H1 (cell line): Measurements from ENCODE around the gene SPC25. TPM values are rescaled to one million over a fixed set of nuclear protein-coding genes. Genes with fewer than 3 reads are reported as not detected.

Experiments used
- CTCF ChIA-PET: fragments of 300-600 bp; sonication (Branson Sonifier 250); formaldehyde crosslinking; loops from one replicate; lab custom pipeline; 2021; ENCODE audit not compliant: partially characterized antibody; lab: Charles Lee
- POLR2A ChIA-PET: fragments of 300-600 bp; sonication (Branson Sonifier 250); formaldehyde crosslinking; loops from one replicate; lab custom pipeline; 2021; ENCODE audit warnings: inconsistent platforms; ENCODE audit not compliant: partially characterized antibody; lab: Charles Lee
- DNase-seq, 2 experiments: peaks; one replicate each; pipeline versions ENCODE4 v3.0.0 to v3.0.0-alpha.2; 2010 to 2022; ENCODE audit warnings: low spot score in 2 of 2, low read depth in 1 of 2, mixed read lengths in 1 of 2
- FAIRE-seq: peaks from 2 replicates; lab custom pipeline; 2011; peaks lifted over from hg19 to GRCh38; lab: Jason Lieb, UNC
- H2AFZ ChIP-seq: 2 replicates; pipeline ENCODE4 v1.8.1; 2012; ENCODE audit warnings: low read length, inconsistent platforms
- H2AK5ac ChIP-seq: 2 replicates; pipeline ENCODE4 v1.6.1; 2013; ENCODE audit warnings: low read depth, low read length
- H2BK120ac ChIP-seq: replicated peaks from 2 replicates; pipeline ENCODE3; 2013; ENCODE audit warnings: low read depth, low read length, inconsistent platforms
- H2BK12ac ChIP-seq: 2 replicates; pipeline ENCODE4 v1.6.1; 2013; ENCODE audit warnings: low read depth, low read length
- H2BK15ac ChIP-seq: 2 replicates; pipeline ENCODE4 v1.6.1; 2013; ENCODE audit warnings: low read length
- H2BK20ac ChIP-seq: 2 replicates; pipeline ENCODE4 v1.6.1; 2013; ENCODE audit warnings: low read length
- H2BK5ac ChIP-seq: 2 replicates; pipeline ENCODE4 v1.6.1; 2013; ENCODE audit warnings: low read depth, low read length
- H3K14ac ChIP-seq: 2 replicates; pipeline ENCODE4 v1.6.1; 2013; ENCODE audit warnings: inconsistent platforms; ENCODE audit not compliant: insufficient read length
- H3K18ac ChIP-seq: 2 replicates; pipeline ENCODE4 v1.6.1; 2013; ENCODE audit warnings: low read length; ENCODE audit errors: extremely low read depth
- H3K23ac ChIP-seq: 2 replicates; pipeline ENCODE4 v1.6.1; 2013; ENCODE audit warnings: inconsistent platforms; ENCODE audit not compliant: insufficient read length
- H3K23me2 ChIP-seq: 2 replicates; pipeline ENCODE4 v1.6.1; 2013; ENCODE audit warnings: low read depth, low read length
- H3K27ac ChIP-seq: 2 replicates; pipeline ENCODE4 v1.6.1; 2011; ENCODE audit warnings: low read depth, low read length, inconsistent platforms
- H3K27me3 ChIP-seq, 4 experiments: replicated peaks in 1 of 4; 1 replicate in 1 of 4; 2 replicates in 3 of 4; pipeline versions ENCODE4 v1.6.1 to v1.8.1; 2011 to 2013; ENCODE audit warnings: low read length in 3 of 4, mild to moderate bottlenecking in 3 of 4, inconsistent platforms in 2 of 4, mixed read lengths in 2 of 4, moderate library complexity in 1 of 4; ENCODE audit not compliant: control insufficient read depth in 3 of 4, insufficient read depth in 3 of 4; ENCODE audit errors: extremely low read depth in 1 of 4
- H3K36me3 ChIP-seq, 4 experiments: 2 replicates each; pipeline versions ENCODE4 v1.6.1 to v1.8.1; 2011 to 2013; ENCODE audit warnings: mild to moderate bottlenecking in 4 of 4, low read length in 3 of 4, moderate library complexity in 2 of 4, control low read depth in 1 of 4, inconsistent platforms in 1 of 4; ENCODE audit not compliant: insufficient read depth in 4 of 4, control insufficient read depth in 2 of 4
- H3K4ac ChIP-seq: replicated peaks from 2 replicates; pipeline ENCODE3; 2013; ENCODE audit warnings: low read length, low read depth, mixed read lengths, inconsistent platforms; ENCODE audit not compliant: insufficient read length
- H3K4me1 ChIP-seq, 4 experiments: replicated peaks in 1 of 4; 1 replicate in 1 of 4; 2 replicates in 3 of 4; pipeline versions ENCODE4 v1.6.1 to v1.8.1; 2011 to 2013; ENCODE audit warnings: low read length in 3 of 4, inconsistent platforms in 2 of 4, mixed read lengths in 1 of 4; ENCODE audit not compliant: insufficient read depth in 4 of 4, control insufficient read depth in 3 of 4
- H3K4me2 ChIP-seq, 2 experiments: 2 replicates each; pipeline versions ENCODE4 v1.6.1 to v1.8.1; 2011 to 2013; ENCODE audit warnings: low read depth in 2 of 2, low read length in 2 of 2, control low read depth in 1 of 2, inconsistent platforms in 1 of 2, mild to moderate bottlenecking in 1 of 2; ENCODE audit not compliant: insufficient read depth in 1 of 2
- H3K4me3 ChIP-seq, 4 experiments: fragments of 200-600, 300-600 bp in 1 of 4; sonication (generic), shearing (Covaris generic), sonication (Bioruptor Twin) in 1 of 4; 2 replicates each; pipeline versions ENCODE4 v1.5.1 to v1.8.1; 2011 to 2016; ENCODE audit warnings: low read length in 4 of 4, low read depth in 3 of 4, control low read depth in 2 of 4, inconsistent platforms in 2 of 4, mild to moderate bottlenecking in 2 of 4, mixed read lengths in 1 of 4, moderate library complexity in 1 of 4; ENCODE audit not compliant: insufficient read depth in 2 of 4; ENCODE audit errors: extremely low read depth in 1 of 4
- H3K56ac ChIP-seq: replicated peaks from 2 replicates; pipeline ENCODE3; 2013; ENCODE audit warnings: low read depth, mild to moderate bottlenecking, mixed read lengths, low read length, inconsistent platforms; ENCODE audit not compliant: insufficient read length
- H3K79me1 ChIP-seq: 2 replicates; pipeline ENCODE4 v1.6.1; 2013; ENCODE audit warnings: low read depth, low read length, control low read depth
- H3K79me2 ChIP-seq, 2 experiments: 2 replicates each; pipeline versions ENCODE4 v1.6.1 to v1.8.1; 2012 to 2013; ENCODE audit warnings: low read length in 2 of 2, mild to moderate bottlenecking in 2 of 2, inconsistent platforms in 1 of 2; ENCODE audit not compliant: insufficient read depth in 2 of 2, control insufficient read depth in 1 of 2
- H3K9ac ChIP-seq, 4 experiments: replicated peaks in 1 of 4; 1 replicate in 1 of 4; 2 replicates in 3 of 4; pipeline versions ENCODE4 v1.6.1 to v1.8.1; 2011 to 2013; ENCODE audit warnings: low read depth in 3 of 4, low read length in 3 of 4, control low read depth in 2 of 4, mild to moderate bottlenecking in 2 of 4, moderate library complexity in 2 of 4, inconsistent platforms in 1 of 4; ENCODE audit errors: extremely low read depth in 1 of 4
- H3K9me3 ChIP-seq, 2 experiments: 2 replicates each; pipeline versions ENCODE4 v1.6.1 to v1.8.1; 2012 to 2013; ENCODE audit warnings: mild to moderate bottlenecking in 2 of 2, moderate library complexity in 2 of 2, control low read depth in 1 of 2, inconsistent platforms in 1 of 2, low read depth in 1 of 2, low read length in 1 of 2, mixed read lengths in 1 of 2; ENCODE audit not compliant: insufficient read depth in 2 of 2
- H4K20me1 ChIP-seq, 2 experiments: replicated peaks in 1 of 2; 2 replicates each; pipeline versions ENCODE3 to v1.8.1; 2011 to 2013; ENCODE audit warnings: inconsistent platforms in 2 of 2, low read length in 2 of 2, mild to moderate bottlenecking in 1 of 2; ENCODE audit not compliant: insufficient read depth in 2 of 2, control insufficient read depth in 1 of 2
- H4K5ac ChIP-seq: 2 replicates; pipeline ENCODE4 v1.6.1; 2013; ENCODE audit warnings: low read length, low read depth, mixed read lengths, inconsistent platforms; ENCODE audit not compliant: insufficient read length
- H4K8ac ChIP-seq: 2 replicates; pipeline ENCODE4 v1.8.0; 2013; ENCODE audit warnings: mild to moderate bottlenecking, moderate library complexity, low read length, inconsistent platforms; ENCODE audit not compliant: insufficient read depth; ENCODE audit errors: extremely low read depth
- H4K91ac ChIP-seq: replicated peaks from 2 replicates; pipeline ENCODE3; 2013; ENCODE audit warnings: low read length, mixed read lengths, inconsistent platforms; ENCODE audit not compliant: insufficient read length
- SP2 ChIP-seq: IDR thresholded peaks from 2 replicates; pipeline ENCODE4 v1.6.1; 2012; ENCODE audit warnings: mild to moderate bottlenecking, low read length, inconsistent platforms
- WGBS, 2 experiments: shearing (Covaris generic) in 1 of 2; methylation state at CpG; one replicate each; pipeline versions ENCODE4 v1.1.6 to v1.1.7; 2013 to 2015; ENCODE audit warnings: low lambda C conversion rate in 2 of 2, mixed read lengths in 2 of 2, inconsistent platforms in 1 of 2, low coverage in 1 of 2, missing lambda C conversion rate in 1 of 2; ENCODE audit not compliant: insufficient replicate concordance in 2 of 2, insufficient coverage in 1 of 2, insufficient read length in 1 of 2; ENCODE audit errors: extremely low coverage in 1 of 2, missing lambda C conversion rate in 1 of 2; 5-methylcytosine and 5-hydroxymethylcytosine counted together
- polyA plus RNA-seq, 7 experiments: library from polyadenylated mRNA; depleted of rRNA in 3 of 7; stranded (reverse) in 5 of 7; unstranded in 2 of 7; fragments of >200 nt in 5 of 7; fragments of 200-250 nt in 2 of 7; gene quantifications; 1 replicate in 5 of 7; 2 replicates in 1 of 7; 4 replicates in 1 of 7; pipeline versions ENCODE4 v1.2.1 to v1.2.3, GENCODE V29; 2011 to 2013; ENCODE audit warnings: missing spikeins in 2 of 7, mixed read lengths in 2 of 7
- total RNA-seq: library from RNA; stranded (reverse); fragmentation: NEBNext Ultra II Directional; extraction: Animal tissue kit (Norgen Biotek cat#: 25700); gene quantifications from 2 replicates; pipeline ENCODE4 v1.2.1, GENCODE V29; 2021

SPC25 gene
- total and polyA plus RNA-seq, 2 of the 8 experiments (the other 6 are each of a cell fraction or from before 2014, with no cell fraction given) = 21.0 to 34.7 TPM

- Histone ChIP-seq H2BK5ac (no peak overlapping the region), H4K20me1 (no peaks in the 10 kb centered on the region), H3K4ac (no peak overlapping the region), H4K91ac (no peak overlapping the region), H3K27ac (no peak overlapping the region), H2AK5ac (no peak overlapping the region), H3K36me3 (no peaks in the 10 kb centered on the region), H3K9me3 (peaks cover 5 to 6% of the 10 kb centered on the region in 2 experiments; a peak in 3 of 4 replicates), H3K23me2 (no peaks in the 10 kb centered on the region), H3K4me3 (peak overlapping the region in 1 of 4 experiments; percentile 26; a peak in 2 of 8 replicates), H2AFZ (no peak overlapping the region), H3K56ac (no peak overlapping the region), H3K18ac (no peak overlapping the region), H2BK120ac (no peak overlapping the region), H3K27me3 (peaks cover 0 to 2% (median 0%) of the 10 kb centered on the region in 4 experiments; a peak in 1 of 7 replicates), H3K23ac (no peak overlapping the region), H2BK20ac (no peak overlapping the region), H2BK12ac (no peak overlapping the region), H3K14ac (no peak overlapping the region), H3K4me2 (peak overlapping the region; percentile 46 to 59), H2BK15ac (0 out of 2 replicates have a peak overlapping the region, but pooled peaks have one; percentile 82), H3K4me1 (peaks cover 7 to 23% (median 22%) of the 10 kb centered on the region in 4 experiments), H3K79me2 (no peaks in the 10 kb centered on the region), H4K5ac (no peak overlapping the region), H3K79me1 (no peaks in the 10 kb centered on the region), H4K8ac (no peak overlapping the region), H3K9ac (no peak overlapping the region)
- DNase-seq (no peak), FAIRE-seq (no peak)
- 76% methylated on average over 6 of the region's 6 CpGs; no CpG with 5 or more reads in 1 of the 2 experiments for WGBS, 2 experiments
- ChIA-PET POLR2A (no interaction called here), CTCF (interaction anchor here (1.0 to 2.4 kb wide), 3 partner anchors 9 to 138 kb away, joined by 3 to 9 read pairs (median 7); no protein-coding TSS in a partner anchor)
- TF ChIP-seq SP2 = no peak
These were observed 22.2 kb upstream of the SPC25 start for GRCh38 chr2:168912466-168912865.
